HepG2 (cell line): ENCODE measurements around the gene NFRKB. TPM values are rescaled to one million over a fixed set of nuclear protein-coding genes. Genes with fewer than 3 reads are reported as not detected.

Experiments
- CBX5 ChIP-seq: sonication (generic); formaldehyde crosslinking; IDR thresholded peaks from 2 replicates; pipeline ENCODE4 v1.4.0; 2020; ENCODE audit warnings: missing genetic modification reagents, borderline replicate concordance
- ESRRA ChIP-seq: sonication (generic); formaldehyde crosslinking; IDR thresholded peaks from 2 replicates; pipeline ENCODE4 v1.5.1; 2020; ENCODE audit warnings: mild to moderate bottlenecking, low read depth, missing genetic modification reagents
- NFKBIZ ChIP-seq: IDR thresholded peaks from 2 replicates; pipeline ENCODE4 v1.6.1; 2018; ENCODE audit warnings: missing genetic modification reagents, missing compliant biosample characterization
- TCF12 ChIP-seq, 2 experiments: fragments of 450-650 bp in 1 of 2; sonication (generic) in 1 of 2; formaldehyde crosslinking in 1 of 2; IDR thresholded peaks; 2 replicates each; pipeline versions ENCODE4 v1.6.1 to v1.8.0; 2017 to 2022; ENCODE audit warnings: antibody characterized with exemption in 1 of 2, mild to moderate bottlenecking in 1 of 2, missing genetic modification reagents in 1 of 2, moderate library complexity in 1 of 2
- ZKSCAN5 ChIP-seq: sonication (generic); formaldehyde crosslinking; IDR thresholded peaks from 2 replicates; pipeline ENCODE4 v1.5.1; 2020; ENCODE audit warnings: mild to moderate bottlenecking, missing genetic modification reagents
- ZNF430 ChIP-seq: sonication (generic); formaldehyde crosslinking; IDR thresholded peaks from 2 replicates; pipeline ENCODE4 v1.9.0; 2021; ENCODE audit warnings: mild to moderate bottlenecking, missing genetic modification reagents
- ZNF572 ChIP-seq: sonication (generic); formaldehyde crosslinking; IDR thresholded peaks from 2 replicates; pipeline ENCODE4 v1.5.1; 2020; ENCODE audit warnings: mild to moderate bottlenecking, missing genetic modification reagents
- ZSCAN25 ChIP-seq: sonication (generic); formaldehyde crosslinking; IDR thresholded peaks from 2 replicates; pipeline ENCODE4 v1.8.0; 2022; ENCODE audit warnings: mild to moderate bottlenecking, missing genetic modification reagents
- ZSCAN9 ChIP-seq: IDR thresholded peaks from 2 replicates; pipeline ENCODE4 v1.6.1; 2016; ENCODE audit warnings: borderline replicate concordance
- polyA plus RNA-seq, 8 experiments: library from polyadenylated mRNA; depleted of rRNA in 3 of 8; stranded (reverse) in 7 of 8; unstranded in 1 of 8; fragments of >200 nt; fragmentation: Illumina TruSeq in 4 of 8; extraction: Trizol in 4 of 8; gene quantifications; 2 replicates each; pipeline versions ENCODE4 v1.2.1 to v1.2.3, GENCODE V29; 2011 to 2016; ENCODE audit warnings: low read depth in 4 of 8, missing spikeins in 1 of 8, mixed read lengths in 1 of 8; ENCODE audit not compliant: insufficient read depth in 1 of 8
- total RNA-seq, 5 experiments: library from RNA; depleted of rRNA; stranded (reverse); fragments of >200 nt; fragmentation: Illumina TruSeq; extraction: Trizol; gene quantifications; 2 replicates each; pipeline ENCODE4 v1.2.3, GENCODE V29; 2016; ENCODE audit warnings: low read depth in 1 of 5
- TF ChIP-seq, protein P1 (sequence below): sonication (generic); formaldehyde crosslinking; IDR thresholded peaks from 2 replicates; pipeline ENCODE4 v1.4.0; 2020; ENCODE audit warnings: mild to moderate bottlenecking, missing genetic modification reagents
- TF ChIP-seq, protein P2 (sequence below): sonication (generic); formaldehyde crosslinking; IDR thresholded peaks from 2 replicates; pipeline ENCODE4 v1.5.0; 2020; ENCODE audit warnings: mild to moderate bottlenecking, missing genetic modification reagents
- TF ChIP-seq, protein P3 (sequence below), 2 experiments: fragments of 450-650 bp in 1 of 2; sonication (generic) in 1 of 2; formaldehyde crosslinking; IDR thresholded peaks; 2 replicates each; pipeline versions ENCODE4 v1.5.0 to v1.8.0; 2020 to 2022; ENCODE audit warnings: mild to moderate bottlenecking in 1 of 2, missing genetic modification reagents in 1 of 2

The NFRKB gene
- total and polyA plus RNA-seq, 2 of the 13 experiments (the other 11 are each of a cell fraction or from before 2014, with no cell fraction given), result 22.9 to 23.7 TPM

DNA sequence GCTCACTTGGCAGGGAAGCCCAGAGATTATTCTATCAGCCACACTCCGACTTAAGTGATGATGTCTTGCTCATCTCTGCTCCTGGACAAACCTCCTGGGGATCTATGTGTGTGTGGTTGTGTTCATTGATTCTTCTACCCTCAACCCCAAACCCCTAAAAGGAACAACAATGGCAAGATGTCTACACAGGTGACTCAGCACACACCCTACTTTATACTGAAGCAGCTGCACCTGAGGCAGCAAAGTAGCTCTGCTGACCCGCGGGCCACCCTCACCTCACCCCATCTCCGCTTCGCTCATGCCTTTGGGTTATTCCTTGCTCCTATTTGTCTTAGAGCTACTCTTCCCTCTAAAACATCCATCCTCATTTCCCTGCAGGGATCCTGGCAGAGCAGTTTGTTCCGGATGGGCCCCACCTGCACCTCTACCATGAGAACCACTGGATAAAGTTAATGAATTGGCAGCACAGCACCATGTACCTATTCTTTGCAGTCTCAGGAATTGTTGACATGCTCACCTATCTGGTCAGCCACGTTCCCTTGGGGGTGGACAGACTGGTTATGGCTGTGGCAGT is 41.1 kb downstream of the NFRKB start (continued):
- TF ChIP-seq, protein P1, sequence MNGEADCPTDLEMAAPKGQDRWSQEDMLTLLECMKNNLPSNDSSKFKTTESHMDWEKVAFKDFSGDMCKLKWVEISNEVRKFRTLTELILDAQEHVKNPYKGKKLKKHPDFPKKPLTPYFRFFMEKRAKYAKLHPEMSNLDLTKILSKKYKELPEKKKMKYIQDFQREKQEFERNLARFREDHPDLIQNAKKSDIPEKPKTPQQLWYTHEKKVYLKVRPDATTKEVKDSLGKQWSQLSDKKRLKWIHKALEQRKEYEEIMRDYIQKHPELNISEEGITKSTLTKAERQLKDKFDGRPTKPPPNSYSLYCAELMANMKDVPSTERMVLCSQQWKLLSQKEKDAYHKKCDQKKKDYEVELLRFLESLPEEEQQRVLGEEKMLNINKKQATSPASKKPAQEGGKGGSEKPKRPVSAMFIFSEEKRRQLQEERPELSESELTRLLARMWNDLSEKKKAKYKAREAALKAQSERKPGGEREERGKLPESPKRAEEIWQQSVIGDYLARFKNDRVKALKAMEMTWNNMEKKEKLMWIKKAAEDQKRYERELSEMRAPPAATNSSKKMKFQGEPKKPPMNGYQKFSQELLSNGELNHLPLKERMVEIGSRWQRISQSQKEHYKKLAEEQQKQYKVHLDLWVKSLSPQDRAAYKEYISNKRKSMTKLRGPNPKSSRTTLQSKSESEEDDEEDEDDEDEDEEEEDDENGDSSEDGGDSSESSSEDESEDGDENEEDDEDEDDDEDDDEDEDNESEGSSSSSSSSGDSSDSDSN, result 0 out of 2 replicates have a peak, but pooled peaks have one; percentile 4
- TF ChIP-seq NFKBIZ (peak; percentile 3; the same call in 1 of the 2 replicates), ZKSCAN5 (0 out of 2 replicates have a peak, but pooled peaks have one; percentile 35), ZNF430 (CRISPR knock-in tag) (0 out of 2 replicates have a peak, but pooled peaks have one; percentile 5), ZNF572 (CRISPR knock-in tag) (0 out of 2 replicates have a peak, but pooled peaks have one; percentile 23), TCF12 (IDR thresholded peaks at IDR 0.05) (no peak), TCF12 (CRISPR knock-in tag; IDR thresholded peaks at IDR 0.05) (peak; percentile 22; the same call in 1 of the 2 replicates), ESRRA (CRISPR knock-in tag) (0 out of 2 replicates have a peak, but pooled peaks have one; percentile 1), CBX5 (CRISPR knock-in tag) (peak; percentile 8; the same call in 1 of the 2 replicates), ZSCAN9 (CRISPR knock-in tag) (no peak), ZSCAN25 (CRISPR knock-in tag) (peak; percentile 1; the same call in 1 of the 2 replicates)
- TF ChIP-seq, protein P2, sequence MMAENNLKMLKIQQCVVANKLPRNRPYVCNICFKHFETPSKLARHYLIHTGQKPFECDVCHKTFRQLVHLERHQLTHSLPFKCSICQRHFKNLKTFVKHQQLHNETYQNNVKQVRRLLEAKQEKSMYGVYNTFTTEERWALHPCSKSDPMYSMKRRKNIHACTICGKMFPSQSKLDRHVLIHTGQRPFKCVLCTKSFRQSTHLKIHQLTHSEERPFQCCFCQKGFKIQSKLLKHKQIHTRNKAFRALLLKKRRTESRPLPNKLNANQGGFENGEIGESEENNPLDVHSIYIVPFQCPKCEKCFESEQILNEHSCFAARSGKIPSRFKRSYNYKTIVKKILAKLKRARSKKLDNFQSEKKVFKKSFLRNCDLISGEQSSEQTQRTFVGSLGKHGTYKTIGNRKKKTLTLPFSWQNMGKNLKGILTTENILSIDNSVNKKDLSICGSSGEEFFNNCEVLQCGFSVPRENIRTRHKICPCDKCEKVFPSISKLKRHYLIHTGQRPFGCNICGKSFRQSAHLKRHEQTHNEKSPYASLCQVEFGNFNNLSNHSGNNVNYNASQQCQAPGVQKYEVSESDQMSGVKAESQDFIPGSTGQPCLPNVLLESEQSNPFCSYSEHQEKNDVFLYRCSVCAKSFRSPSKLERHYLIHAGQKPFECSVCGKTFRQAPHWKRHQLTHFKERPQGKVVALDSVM (CRISPR knock-in tag), result no peak
- TF ChIP-seq, protein P3, sequence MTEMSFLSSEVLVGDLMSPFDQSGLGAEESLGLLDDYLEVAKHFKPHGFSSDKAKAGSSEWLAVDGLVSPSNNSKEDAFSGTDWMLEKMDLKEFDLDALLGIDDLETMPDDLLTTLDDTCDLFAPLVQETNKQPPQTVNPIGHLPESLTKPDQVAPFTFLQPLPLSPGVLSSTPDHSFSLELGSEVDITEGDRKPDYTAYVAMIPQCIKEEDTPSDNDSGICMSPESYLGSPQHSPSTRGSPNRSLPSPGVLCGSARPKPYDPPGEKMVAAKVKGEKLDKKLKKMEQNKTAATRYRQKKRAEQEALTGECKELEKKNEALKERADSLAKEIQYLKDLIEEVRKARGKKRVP (CRISPR knock-in tag; IDR thresholded peaks at IDR 0.05), result no peak
- TF ChIP-seq, all 625 proteins: peak for 20
